Measurements from ENCODE around the gene PCBP3. TPM values are rescaled to one million over a fixed set of nuclear protein-coding genes. Genes with fewer than 3 reads are reported as not detected.
A peak's percentile ranks its signal among the peaks of the same experiment; 100 is the strongest.
"Not testable (repeated sequence)": the region's sequence is repeated elsewhere in the genome, so short reads cannot be mapped to it uniquely, and the experiment has no call there.

The PCBP3 gene
- total RNA-seq, 1 donor from 2014 or later = 5.0 TPM

DNA sequence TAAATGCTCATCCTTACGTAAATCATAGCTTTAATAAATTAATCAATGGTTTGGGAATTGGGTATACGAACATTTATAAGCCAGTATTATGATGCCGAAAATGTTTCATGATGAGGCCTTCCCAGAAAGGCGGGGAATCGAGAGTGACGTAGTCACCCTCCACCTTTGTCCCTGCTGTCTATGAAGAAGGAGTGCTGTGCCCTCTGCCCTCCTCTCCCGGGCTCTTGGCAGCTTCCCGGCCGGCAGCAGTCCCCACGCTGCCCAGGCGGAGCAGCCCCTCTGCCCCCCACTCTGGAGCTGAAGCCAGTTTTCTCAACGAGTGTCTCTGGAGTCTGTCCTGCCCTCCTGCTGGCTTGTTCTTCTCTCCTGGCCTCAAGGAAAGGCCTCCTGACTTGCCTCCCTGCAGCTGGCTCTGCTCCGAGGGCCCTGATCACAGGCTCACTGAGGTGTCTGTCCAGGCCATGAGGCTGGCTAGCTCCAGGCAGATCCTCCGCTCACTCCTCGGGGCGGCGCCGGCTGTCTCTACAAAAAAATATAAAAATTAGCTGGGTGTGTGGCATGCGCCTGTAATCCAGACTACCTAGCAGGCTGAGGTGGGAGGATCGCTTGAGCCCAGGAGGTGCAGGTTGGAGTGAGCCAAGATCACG lies 187.3 kb downstream of the PCBP3 start:
- peaks cover 1% of the 10 kb centered on the region for H3K27me3 Mint-ChIP-seq (ENCODE audit: low read depth)
- TF ChIP-seq, protein P1, sequence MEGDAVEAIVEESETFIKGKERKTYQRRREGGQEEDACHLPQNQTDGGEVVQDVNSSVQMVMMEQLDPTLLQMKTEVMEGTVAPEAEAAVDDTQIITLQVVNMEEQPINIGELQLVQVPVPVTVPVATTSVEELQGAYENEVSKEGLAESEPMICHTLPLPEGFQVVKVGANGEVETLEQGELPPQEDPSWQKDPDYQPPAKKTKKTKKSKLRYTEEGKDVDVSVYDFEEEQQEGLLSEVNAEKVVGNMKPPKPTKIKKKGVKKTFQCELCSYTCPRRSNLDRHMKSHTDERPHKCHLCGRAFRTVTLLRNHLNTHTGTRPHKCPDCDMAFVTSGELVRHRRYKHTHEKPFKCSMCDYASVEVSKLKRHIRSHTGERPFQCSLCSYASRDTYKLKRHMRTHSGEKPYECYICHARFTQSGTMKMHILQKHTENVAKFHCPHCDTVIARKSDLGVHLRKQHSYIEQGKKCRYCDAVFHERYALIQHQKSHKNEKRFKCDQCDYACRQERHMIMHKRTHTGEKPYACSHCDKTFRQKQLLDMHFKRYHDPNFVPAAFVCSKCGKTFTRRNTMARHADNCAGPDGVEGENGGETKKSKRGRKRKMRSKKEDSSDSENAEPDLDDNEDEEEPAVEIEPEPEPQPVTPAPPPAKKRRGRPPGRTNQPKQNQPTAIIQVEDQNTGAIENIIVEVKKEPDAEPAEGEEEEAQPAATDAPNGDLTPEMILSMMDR (IDR thresholded peaks at IDR 0.05; ENCODE audit: unreplicated experiment) = no peak
- peaks cover 13% of the 10 kb centered on the region for H3K4me1 Mint-ChIP-seq
- no peak overlapping the region for H3K4me3 Mint-ChIP-seq
- no peaks in the 10 kb centered on the region for H3K36me3 Mint-ChIP-seq
- DNase-seq (ENCODE audit: low spot score in 2 of 2, unreplicated experiment in 2 of 2) = no peak
- no peak overlapping the region for H3K27ac Mint-ChIP-seq
- H3K9me3 Mint-ChIP-seq = no peaks in the 10 kb centered on the region

DNA sequence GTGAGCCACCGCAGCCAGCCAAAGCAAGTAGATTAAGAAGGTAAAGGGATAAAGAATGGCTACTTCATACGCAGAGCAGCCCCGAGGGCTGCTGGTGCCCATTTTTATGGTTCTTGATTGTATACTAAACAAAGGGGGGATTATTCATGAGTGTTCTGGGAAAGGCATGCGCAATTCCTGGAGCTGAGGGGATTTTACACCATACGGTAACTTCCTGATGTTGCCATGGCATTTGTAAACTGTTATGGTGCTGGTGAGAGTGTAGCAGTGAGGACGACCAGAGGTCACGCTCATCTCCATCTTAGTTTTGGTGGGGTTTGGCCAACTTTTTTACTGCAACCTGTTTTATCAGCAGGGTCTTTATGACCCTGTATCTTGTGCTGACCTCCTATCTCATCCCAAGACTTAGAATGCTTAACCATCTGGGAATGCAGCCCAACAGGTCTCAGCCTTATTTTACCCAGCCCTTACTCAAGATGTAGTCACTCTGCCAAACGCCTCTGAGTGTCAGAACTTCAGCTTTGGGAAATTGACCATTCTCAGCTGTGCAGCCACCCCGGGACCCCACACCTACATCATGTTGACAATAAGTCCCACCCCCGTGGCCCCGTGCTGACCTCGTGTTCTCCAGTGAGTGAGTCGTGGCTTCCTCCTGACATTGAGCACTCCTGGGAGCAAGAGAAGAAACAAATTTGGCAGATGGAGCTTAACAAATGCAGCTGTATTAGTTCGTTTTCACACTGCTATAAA lies 188.6 kb downstream of the PCBP3 start:
- H3K4me3 Mint-ChIP-seq = no peak overlapping the region
- no peaks in the 10 kb centered on the region for H3K36me3 Mint-ChIP-seq
- no peak for DNase-seq (ENCODE audit: low spot score in 2 of 2, unreplicated experiment in 2 of 2)
- no peak overlapping the region for H3K27ac Mint-ChIP-seq
- H3K27me3 Mint-ChIP-seq (ENCODE audit: low read depth) = peaks cover 1% of the 10 kb centered on the region
- no peaks in the 10 kb centered on the region for H3K9me3 Mint-ChIP-seq
- H3K4me1 Mint-ChIP-seq = peaks cover 13% of the 10 kb centered on the region
- TF ChIP-seq, protein P1 (IDR thresholded peaks at IDR 0.05; ENCODE audit: unreplicated experiment) = no peak

GRCh38 chr21:45832741-45833235 lies 189.3 kb downstream of the PCBP3 start:
- Mint-ChIP-seq H3K4me1 (peaks cover 13% of the 10 kb centered on the region), H3K27ac (peak overlapping the region; percentile 15)
- H3K27me3 Mint-ChIP-seq (ENCODE audit: low read depth); DNase-seq (ENCODE audit: low spot score in 2 of 2, unreplicated experiment in 2 of 2); H3K9me3 Mint-ChIP-seq; H3K36me3 Mint-ChIP-seq; H3K4me3 Mint-ChIP-seq: not testable (repeated sequence)

DNA sequence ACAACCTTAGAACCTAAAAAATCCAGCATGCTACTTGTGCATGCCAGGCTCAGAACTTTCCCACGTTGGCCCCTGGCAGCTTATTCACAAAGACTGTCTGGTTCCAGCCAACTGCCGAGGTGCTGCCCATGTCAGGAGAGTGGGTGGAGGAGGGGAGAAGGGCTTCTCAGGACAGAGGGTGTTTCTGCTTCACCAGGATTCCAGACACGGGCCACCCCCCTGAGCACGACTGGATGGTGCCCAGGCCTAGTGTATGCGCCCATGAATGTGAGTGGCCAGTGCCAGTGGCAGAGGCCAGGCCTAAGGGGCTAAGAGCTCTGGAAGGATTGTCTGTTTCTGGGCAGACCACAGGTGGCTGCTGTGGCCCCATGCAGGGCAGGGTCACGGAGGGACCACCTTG lies 189.9 kb downstream of the PCBP3 start:
- DNase-seq (ENCODE audit: low spot score in 2 of 2, unreplicated experiment in 2 of 2) = no peak
- no peaks in the 10 kb centered on the region for H3K9me3 Mint-ChIP-seq
- no peak overlapping the region for H3K4me3 Mint-ChIP-seq
- H3K36me3 Mint-ChIP-seq = no peaks in the 10 kb centered on the region
- no peak overlapping the region for H3K27ac Mint-ChIP-seq
- H3K27me3 Mint-ChIP-seq (ENCODE audit: low read depth) = no peaks in the 10 kb centered on the region
- peaks cover 13% of the 10 kb centered on the region for H3K4me1 Mint-ChIP-seq
- TF ChIP-seq, protein P1 (IDR thresholded peaks at IDR 0.05; ENCODE audit: unreplicated experiment) = no peak

- no peaks in the 10 kb centered on the region for H3K27me3 Mint-ChIP-seq (ENCODE audit: low read depth)
- H3K9me3 Mint-ChIP-seq = peaks cover 5% of the 10 kb centered on the region
- H3K36me3 Mint-ChIP-seq = no peaks in the 10 kb centered on the region
- H3K4me1 Mint-ChIP-seq = peaks cover 13% of the 10 kb centered on the region
- H3K27ac Mint-ChIP-seq = no peak overlapping the region
- TF ChIP-seq, protein P1 (IDR thresholded peaks at IDR 0.05; ENCODE audit: unreplicated experiment) = no peak
- no peak overlapping the region for H3K4me3 Mint-ChIP-seq
- DNase-seq (ENCODE audit: low spot score in 2 of 2, unreplicated experiment in 2 of 2) = no peak
Measured at GRCh38 chr21:45834026-45834715, 190.6 kb downstream of the PCBP3 start.

All from mesothelial cell of epicardium (in vitro differentiated cells).